ENCODE measurements around the gene CREB5.
"Not testable (repeated sequence)": the region's sequence is repeated elsewhere in the genome, so short reads cannot be mapped to it uniquely, and the experiment has no call there.

GRCh38 chr7:28611399-28611897, 199.1 kb downstream of the CREB5 start:
- peak; percentile 23; the same call in 1 of the 2 replicates for TF ChIP-seq TEAD4 (IDR thresholded peaks at IDR 0.05)
- TF ChIP-seq REST (IDR thresholded peaks at IDR 0.05; ENCODE audit: low read depth); TCF12 (IDR thresholded peaks at IDR 0.05; ENCODE audit: low read depth); EGR1 (IDR thresholded peaks at IDR 0.05); ZBTB7A (IDR thresholded peaks at IDR 0.05; ENCODE audit: low read depth); EP300 (IDR thresholded peaks at IDR 0.05; ENCODE audit: borderline replicate concordance); TAF1 (IDR thresholded peaks at IDR 0.05; ENCODE audit: low read depth); USF1 (IDR thresholded peaks at IDR 0.05): not testable (repeated sequence)
